ENCODE results near the gene MRM1.
"Not testable (repeated sequence)": the region's sequence is repeated elsewhere in the genome, so short reads cannot be mapped to it uniquely, and the experiment has no call there.

Gene MRM1

GRCh38 chr17:36599546-36600250, 1.7 kb upstream of the MRM1 start:
- FAIRE-seq = no peak
- no peak for DNase-seq (ENCODE audit: insufficient read length, low spot score)
- no peak for TF ChIP-seq POU2F2 (IDR thresholded peaks at IDR 0.05; ENCODE audit: low read depth, low read length)

- FAIRE-seq (no peak), DNase-seq (ENCODE audit: insufficient read length, low spot score) (no peak)
- TF ChIP-seq POU2F2 (IDR thresholded peaks at IDR 0.05; ENCODE audit: low read depth, low read length) (no peak), POLR2A (IDR thresholded peaks at IDR 0.05; ENCODE audit: low read depth, low read length) (no peak)
Measured at GRCh38 chr17:36600465-36600864, 918 bp upstream of the MRM1 start.

- FAIRE-seq (no peak), DNase-seq (ENCODE audit: insufficient read length, low spot score) (no peak)
- TF ChIP-seq PAX5 (IDR thresholded peaks at IDR 0.05; ENCODE audit: insufficient read depth, low read length, severe bottlenecking) (no peak), SPI1 (IDR thresholded peaks at IDR 0.05; ENCODE audit: low read depth, low read length) (no peak)
Measured at GRCh38 chr17:36600936-36601302, 464 bp upstream of the MRM1 start.

GRCh38 chr17:36602030-36602748, 806 bp downstream of the MRM1 start:
- TF ChIP-seq TAF1 (IDR thresholded peaks at IDR 0.05; ENCODE audit: low read depth, low read length) (no peak), POLR2A (IDR thresholded peaks at IDR 0.05; ENCODE audit: low read depth, low read length) (no peak), PAX5 (IDR thresholded peaks at IDR 0.05; ENCODE audit: insufficient read depth, low read length, severe bottlenecking) (no peak), SPI1 (IDR thresholded peaks at IDR 0.05; ENCODE audit: low read depth, low read length) (no peak), POU2F2 (IDR thresholded peaks at IDR 0.05; ENCODE audit: low read depth, low read length) (no peak), POLR2AphosphoS5 (IDR thresholded peaks at IDR 0.05; ENCODE audit: low read depth, low read length) (no peak)
- FAIRE-seq (no peak), DNase-seq (ENCODE audit: insufficient read length, low spot score) (no peak)

GRCh38 chr17:36602924-36603384, 1.6 kb downstream of the MRM1 start:
- no peak for TF ChIP-seq PAX5 (IDR thresholded peaks at IDR 0.05; ENCODE audit: insufficient read depth, low read length, severe bottlenecking)
- no peak for TF ChIP-seq POLR2AphosphoS5 (IDR thresholded peaks at IDR 0.05; ENCODE audit: low read depth, low read length)
- no peak for TF ChIP-seq POLR2A (IDR thresholded peaks at IDR 0.05; ENCODE audit: low read depth, low read length)
- TF ChIP-seq TAF1 (IDR thresholded peaks at IDR 0.05; ENCODE audit: low read depth, low read length) = no peak
- TF ChIP-seq SPI1 (IDR thresholded peaks at IDR 0.05; ENCODE audit: low read depth, low read length) = no peak
- DNase-seq (ENCODE audit: insufficient read length, low spot score) (peak; percentile 69), FAIRE-seq (no peak)

GRCh38 chr17:36605028-36605427, 3.6 kb downstream of the MRM1 start:
- DNase-seq (ENCODE audit: insufficient read length, low spot score); FAIRE-seq: not testable (repeated sequence)

- DNase-seq (ENCODE audit: insufficient read length, low spot score) (no peak), FAIRE-seq (no peak)
- no peak for TF ChIP-seq TAF1 (IDR thresholded peaks at IDR 0.05; ENCODE audit: low read depth, low read length)
- TF ChIP-seq POU2F2 (IDR thresholded peaks at IDR 0.05; ENCODE audit: low read depth, low read length) = no peak
- TF ChIP-seq SPI1 (IDR thresholded peaks at IDR 0.05; ENCODE audit: low read depth, low read length) = no peak
- TF ChIP-seq PAX5 (IDR thresholded peaks at IDR 0.05; ENCODE audit: insufficient read depth, low read length, severe bottlenecking) = no peak
- TF ChIP-seq POLR2A (IDR thresholded peaks at IDR 0.05; ENCODE audit: low read depth, low read length) = no peak
Measured at GRCh38 chr17:36608280-36608679, 6.9 kb downstream of the MRM1 start.

- FAIRE-seq = no peak
- DNase-seq (ENCODE audit: insufficient read length, low spot score) = no peak
- TF ChIP-seq TAF1 (IDR thresholded peaks at IDR 0.05; ENCODE audit: low read depth, low read length) (no peak), PAX5 (IDR thresholded peaks at IDR 0.05; ENCODE audit: insufficient read depth, low read length, severe bottlenecking) (no peak), SPI1 (IDR thresholded peaks at IDR 0.05; ENCODE audit: low read depth, low read length) (no peak), POLR2A (IDR thresholded peaks at IDR 0.05; ENCODE audit: low read depth, low read length) (no peak), POU2F2 (IDR thresholded peaks at IDR 0.05; ENCODE audit: low read depth, low read length) (no peak)
Measured at GRCh38 chr17:36608794-36609497, 7.6 kb downstream of the MRM1 start.

- FAIRE-seq (no peak), DNase-seq (ENCODE audit: insufficient read length, low spot score) (no peak)
Measured at GRCh38 chr17:36609498-36609862, 8.1 kb downstream of the MRM1 start.

GRCh38 chr17:36610474-36610873, 9.1 kb downstream of the MRM1 start:
- DNase-seq (ENCODE audit: insufficient read length, low spot score) = no peak
- TF ChIP-seq PAX5 (IDR thresholded peaks at IDR 0.05; ENCODE audit: insufficient read depth, low read length, severe bottlenecking) (no peak), POLR2A (IDR thresholded peaks at IDR 0.05; ENCODE audit: low read depth, low read length) (no peak), SPI1 (IDR thresholded peaks at IDR 0.05; ENCODE audit: low read depth, low read length) (no peak), POLR2AphosphoS5 (IDR thresholded peaks at IDR 0.05; ENCODE audit: low read depth, low read length) (no peak), POU2F2 (IDR thresholded peaks at IDR 0.05; ENCODE audit: low read depth, low read length) (no peak), TAF1 (IDR thresholded peaks at IDR 0.05; ENCODE audit: low read depth, low read length) (no peak)
- no peak for FAIRE-seq

More at GRCh38 chr17:36609498-36609862, 8.1 kb downstream of the MRM1 start:
- TF ChIP-seq POU2F2 (IDR thresholded peaks at IDR 0.05; ENCODE audit: low read depth, low read length) (no peak), TAF1 (IDR thresholded peaks at IDR 0.05; ENCODE audit: low read depth, low read length) (no peak), POLR2A (IDR thresholded peaks at IDR 0.05; ENCODE audit: low read depth, low read length) (no peak), POLR2AphosphoS5 (IDR thresholded peaks at IDR 0.05; ENCODE audit: low read depth, low read length) (no peak), PAX5 (IDR thresholded peaks at IDR 0.05; ENCODE audit: insufficient read depth, low read length, severe bottlenecking) (no peak), SPI1 (IDR thresholded peaks at IDR 0.05; ENCODE audit: low read depth, low read length) (no peak)

All from GM12891 (cell line).